GM12878 (cell line): ENCODE results near the gene ESPL1. TPM values are rescaled to one million over a fixed set of nuclear protein-coding genes. Genes with fewer than 3 reads are reported as not detected.

Experiments
- ATF7 ChIP-seq: fragments of 450-650 bp; IDR thresholded peaks from 2 replicates; pipeline ENCODE4 v1.6.1; 2016; ENCODE audit warnings: low read depth, mild to moderate bottlenecking
- CTCF ChIP-seq, 3 experiments: IDR thresholded peaks in 2 of 3; conservative IDR thresholded peaks in 1 of 3; 2 replicates each; pipeline ENCODE4 v1.5.1; 2011; ENCODE audit warnings: low read depth in 3 of 3, low read length in 3 of 3, mild to moderate bottlenecking in 3 of 3, control low read depth in 2 of 3, moderate library complexity in 2 of 3, inconsistent platforms in 1 of 3, mixed read lengths in 1 of 3; ENCODE audit not compliant: control insufficient read depth in 2 of 3, insufficient read depth in 1 of 3; ENCODE audit errors: extremely low read depth in 1 of 3
- E4F1 ChIP-seq: fragments of 450-650 bp; IDR thresholded peaks from 2 replicates; pipeline ENCODE4 v1.6.1; 2018; ENCODE audit warnings: borderline replicate concordance, mild to moderate bottlenecking; ENCODE audit not compliant: partially characterized antibody
- EGR1 ChIP-seq, 2 experiments: IDR thresholded peaks; 1 replicate in 1 of 2; 2 replicates in 1 of 2; pipeline ENCODE4 v1.6.1; 2011 to 2012; ENCODE audit warnings: low read depth in 2 of 2, low read length in 2 of 2, borderline replicate concordance in 1 of 2, mild to moderate bottlenecking in 1 of 2, moderate library complexity in 1 of 2
- HCFC1 ChIP-seq: fragments of 150-350 bp; IDR thresholded peaks from 2 replicates; pipeline ENCODE4 v1.6.1; 2014; ENCODE audit warnings: low read length
- LARP7 ChIP-seq: fragments of 450-650 bp; IDR thresholded peaks from 2 replicates; pipeline ENCODE4 v1.6.1; 2017; ENCODE audit warnings: mild to moderate bottlenecking
- MXI1 ChIP-seq: fragments of 150-350 bp; IDR thresholded peaks from 2 replicates; pipeline ENCODE4 v1.6.1; 2011; ENCODE audit warnings: low read depth, mild to moderate bottlenecking, inconsistent platforms, low read length, improper control_type of control experiment
- MYC ChIP-seq: IDR thresholded peaks from 2 replicates; pipeline ENCODE4 v1.6.1; 2011; ENCODE audit warnings: mild to moderate bottlenecking, low read length, moderate library complexity, inconsistent platforms; ENCODE audit not compliant: insufficient read depth, insufficient replicate concordance, insufficient read length, severe bottlenecking
- NBN ChIP-seq: fragments of 450-650 bp; IDR thresholded peaks from 2 replicates; pipeline ENCODE4 v1.6.1; 2016
- NKRF ChIP-seq: fragments of 450-650 bp; conservative IDR thresholded peaks from 2 replicates; pipeline ENCODE4 v1.6.1; 2017; ENCODE audit warnings: mild to moderate bottlenecking, moderate library complexity
- NR2F1 ChIP-seq: fragments of 450-650 bp; conservative IDR thresholded peaks from 2 replicates; pipeline ENCODE4 v1.6.1; 2017; ENCODE audit warnings: mild to moderate bottlenecking
- RAD21 ChIP-seq: IDR thresholded peaks from 2 replicates; pipeline ENCODE4 v1.6.1; 2011; ENCODE audit warnings: mild to moderate bottlenecking, low read depth, low read length, moderate library complexity; ENCODE audit not compliant: insufficient read depth
- RELA ChIP-seq: fragments of 450-650 bp; IDR thresholded peaks from 2 replicates; pipeline ENCODE4 v1.8.0; 2014; ENCODE audit warnings: borderline replicate concordance; ENCODE audit not compliant: partially characterized antibody
- RELB ChIP-seq: fragments of 450-650 bp; IDR thresholded peaks from 2 replicates; pipeline ENCODE4 v1.6.1; 2017; ENCODE audit warnings: low read depth, mild to moderate bottlenecking, moderate library complexity
- ZNF687 ChIP-seq: fragments of 450-650 bp; IDR thresholded peaks from 2 replicates; pipeline ENCODE4 v1.6.1; 2017; ENCODE audit warnings: mild to moderate bottlenecking, moderate library complexity
- polyA plus RNA-seq, 11 experiments: library from polyadenylated mRNA; depleted of rRNA in 4 of 11; unstranded in 6 of 11; stranded (reverse) in 5 of 11; fragments of >200 nt; fragmentation: Nextera tagmentation in 4 of 11; fragmentation: Illumina TruSeq in 1 of 11; extraction: Ambion mirVana in 4 of 11; extraction: Trizol in 1 of 11; gene quantifications; 1 replicate in 1 of 11; 2 replicates in 10 of 11; pipeline versions ENCODE4 v1.2.1 to v1.2.3, GENCODE V29; 2011 to 2016; ENCODE audit warnings: inconsistent platforms in 2 of 11, missing spikeins in 2 of 11, low read depth in 1 of 11
- total RNA-seq, 4 experiments: library from RNA; depleted of rRNA in 3 of 4; stranded (reverse); fragments of >200 nt in 3 of 4; fragmentation: Illumina TruSeq in 1 of 4; extraction: Trizol in 1 of 4; gene quantifications; 2 replicates each; pipeline versions ENCODE4 v1.2.1 to v1.2.3, GENCODE V29; 2013 to 2021

Gene ESPL1
- total and polyA plus RNA-seq, 10 of the 15 experiments (the other 5 are each of a cell fraction or from before 2014, with no cell fraction given), result 2.1 to 61.9 (median 21.2) TPM

GRCh38 chr12:53251477-53252348 lies 16.4 kb upstream of the ESPL1 start (continued):
- TF ChIP-seq RAD21 (peak; percentile 83), NBN (peak; percentile 37; the same call in 1 of the 2 replicates), E4F1 (peak; percentile 63), HCFC1 (peak; percentile 58), MYC (peak; percentile 37), LARP7 (peak; percentile 39; the same call in 1 of the 2 replicates), NKRF (peak; percentile 87), RELB (peak; percentile 72; the same call in 1 of the 2 replicates), ATF7 (no peak), CTCF (IDR thresholded peaks at IDR 0.05 in 2 of 3, conservative IDR thresholded peaks at IDR 0.05 in 1 of 3; ENCODE audit: control insufficient read depth in 2 of 3, extremely low read depth in 1 of 3, insufficient read depth in 1 of 3, low read depth in 3 of 3, low read length in 3 of 3) (peak; percentile 52 to 83 (median 64); a peak in 5 of 6 replicates), ZNF687 (no peak), EGR1 (IDR thresholded peaks at IDR 0.05; ENCODE audit: borderline replicate concordance in 1 of 2, low read depth in 2 of 2, low read length in 2 of 2) (0 out of 3 replicates have a peak, but pooled peaks of 1 of the 2 experiments have one; percentile 3), NR2F1 (0 out of 2 replicates have a peak, but pooled peaks have one; percentile 16), MXI1 (peak; percentile 68), RELA (peak; percentile 20)
